ENCODE results near the gene KLHL24.

KLHL24 gene

DNA sequence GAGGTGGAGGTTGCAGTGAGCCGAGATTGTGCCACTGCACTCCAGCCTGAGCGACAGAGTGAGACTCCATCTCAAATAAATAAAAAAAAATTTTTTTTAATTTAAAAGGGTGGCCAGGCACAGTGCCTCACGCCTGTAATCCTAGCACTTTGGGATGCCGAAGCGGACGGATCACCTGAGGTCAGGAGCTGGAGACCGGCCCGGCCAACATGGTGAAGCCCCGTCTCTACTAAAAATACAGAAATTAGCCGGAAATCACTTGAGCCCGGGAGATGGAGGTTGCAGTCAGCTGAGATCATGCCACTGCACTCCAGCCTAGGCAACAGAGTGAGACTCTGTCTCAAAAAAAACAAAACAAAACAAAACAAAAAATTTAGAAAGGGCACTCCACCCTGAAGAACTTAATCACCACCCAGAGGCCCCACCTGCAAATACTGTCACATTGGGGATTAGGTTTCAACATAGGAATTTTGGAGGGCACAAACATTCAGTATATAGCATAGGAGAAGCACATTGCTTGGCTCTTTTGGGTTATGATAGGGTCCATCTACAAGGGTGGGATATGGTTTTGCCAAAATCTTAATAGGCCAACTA, 55.1 kb downstream of the KLHL24 start:
- no peak overlapping the region for H3K9ac ChIP-seq (ENCODE audit: low read length)
- H3K36me3 ChIP-seq (ENCODE audit: control insufficient read depth, insufficient read depth, low read length) = no peaks in the 10 kb centered on the region
- H3K4me3 ChIP-seq (ENCODE audit: low read length) = no peak overlapping the region
- no peak overlapping the region for H2AK5ac ChIP-seq (ENCODE audit: low read length)
- H3K56ac ChIP-seq (ENCODE audit: low read length) = no peak overlapping the region
- no peak overlapping the region for H3K18ac ChIP-seq (ENCODE audit: low read length)
- H3K4me2 ChIP-seq (ENCODE audit: low read length) = no peak overlapping the region
- no peak overlapping the region for H2BK120ac ChIP-seq (ENCODE audit: low read depth, low read length)
- H3K27me3 ChIP-seq (ENCODE audit: insufficient read depth, low read length, poor library complexity) = no peaks in the 10 kb centered on the region
- no peak overlapping the region for H2BK15ac ChIP-seq (replicated peaks; ENCODE audit: low read depth)
- no peak for DNase-seq
- no peaks in the 10 kb centered on the region for H3K79me2 ChIP-seq (ENCODE audit: control insufficient read depth, insufficient read depth, low read length)
- WGBS (ENCODE audit: extremely low coverage, insufficient coverage, low lambda C conversion rate) = no CpG with 5 or more reads among the region's 11 CpGs
- no peak overlapping the region for H4K8ac ChIP-seq (ENCODE audit: low read depth, low read length)
- no peak overlapping the region for H3K27ac ChIP-seq (ENCODE audit: low read depth, low read length)
- no peak overlapping the region for H2BK5ac ChIP-seq (ENCODE audit: low read length)
- H3K23ac ChIP-seq (ENCODE audit: low read length) = no peak overlapping the region
- H4K5ac ChIP-seq (ENCODE audit: low read length) = no peak overlapping the region
- no peak overlapping the region for H3K4ac ChIP-seq (ENCODE audit: low read depth, low read length)
- H3K79me1 ChIP-seq (ENCODE audit: low read length) = no peaks in the 10 kb centered on the region
- no peaks in the 10 kb centered on the region for H3K4me1 ChIP-seq (ENCODE audit: control insufficient read depth, low read depth, low read length)

DNA sequence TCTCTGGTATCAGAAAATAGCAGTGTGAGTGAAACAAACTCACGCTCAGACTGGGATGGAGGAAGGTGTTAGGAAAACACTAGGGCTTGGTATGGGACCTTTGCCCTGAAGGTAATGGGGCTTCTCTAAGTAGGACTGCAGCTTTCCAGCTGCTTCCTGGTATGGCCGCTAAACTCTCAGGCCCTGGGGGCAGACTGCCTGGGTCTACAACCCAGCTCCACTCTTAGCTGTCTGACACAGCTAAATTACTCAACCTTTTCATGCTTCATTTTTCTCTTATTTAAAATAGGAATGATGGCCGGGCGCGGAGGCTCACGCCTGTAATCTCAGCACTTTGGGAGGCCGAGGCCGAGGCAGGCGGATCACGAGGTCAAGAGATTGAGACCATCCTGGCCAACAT, 57.0 kb downstream of the KLHL24 start:
- no peak overlapping the region for H3K18ac ChIP-seq (ENCODE audit: low read length)
- H3K4me2 ChIP-seq (ENCODE audit: low read length) = no peak overlapping the region
- no peak overlapping the region for H2AK5ac ChIP-seq (ENCODE audit: low read length)
- no peak overlapping the region for H4K5ac ChIP-seq (ENCODE audit: low read length)
- WGBS (ENCODE audit: extremely low coverage, insufficient coverage, low lambda C conversion rate) = no CpG with 5 or more reads among the region's 10 CpGs
- no peak overlapping the region for H2BK120ac ChIP-seq (ENCODE audit: low read depth, low read length)
- no peaks in the 10 kb centered on the region for H3K27me3 ChIP-seq (ENCODE audit: insufficient read depth, low read length, poor library complexity)
- no peak overlapping the region for H2BK15ac ChIP-seq (replicated peaks; ENCODE audit: low read depth)
- no peak overlapping the region for H3K23ac ChIP-seq (ENCODE audit: low read length)
- H3K79me2 ChIP-seq (ENCODE audit: control insufficient read depth, insufficient read depth, low read length) = no peaks in the 10 kb centered on the region
- H3K79me1 ChIP-seq (ENCODE audit: low read length) = no peaks in the 10 kb centered on the region
- peak; percentile 40 for DNase-seq
- H3K4ac ChIP-seq (ENCODE audit: low read depth, low read length) = no peak overlapping the region
- H2BK5ac ChIP-seq (ENCODE audit: low read length) = no peak overlapping the region
- H3K56ac ChIP-seq (ENCODE audit: low read length) = no peak overlapping the region
- H3K9ac ChIP-seq (ENCODE audit: low read length) = no peak overlapping the region
- peaks cover 2% of the 10 kb centered on the region for H3K4me1 ChIP-seq (ENCODE audit: control insufficient read depth, low read depth, low read length)
- no peak overlapping the region for H3K4me3 ChIP-seq (ENCODE audit: low read length)
- H4K8ac ChIP-seq (ENCODE audit: low read depth, low read length) = no peak overlapping the region
- H3K36me3 ChIP-seq (ENCODE audit: control insufficient read depth, insufficient read depth, low read length) = no peaks in the 10 kb centered on the region
- H3K27ac ChIP-seq (ENCODE audit: low read depth, low read length) = no peak overlapping the region

DNA sequence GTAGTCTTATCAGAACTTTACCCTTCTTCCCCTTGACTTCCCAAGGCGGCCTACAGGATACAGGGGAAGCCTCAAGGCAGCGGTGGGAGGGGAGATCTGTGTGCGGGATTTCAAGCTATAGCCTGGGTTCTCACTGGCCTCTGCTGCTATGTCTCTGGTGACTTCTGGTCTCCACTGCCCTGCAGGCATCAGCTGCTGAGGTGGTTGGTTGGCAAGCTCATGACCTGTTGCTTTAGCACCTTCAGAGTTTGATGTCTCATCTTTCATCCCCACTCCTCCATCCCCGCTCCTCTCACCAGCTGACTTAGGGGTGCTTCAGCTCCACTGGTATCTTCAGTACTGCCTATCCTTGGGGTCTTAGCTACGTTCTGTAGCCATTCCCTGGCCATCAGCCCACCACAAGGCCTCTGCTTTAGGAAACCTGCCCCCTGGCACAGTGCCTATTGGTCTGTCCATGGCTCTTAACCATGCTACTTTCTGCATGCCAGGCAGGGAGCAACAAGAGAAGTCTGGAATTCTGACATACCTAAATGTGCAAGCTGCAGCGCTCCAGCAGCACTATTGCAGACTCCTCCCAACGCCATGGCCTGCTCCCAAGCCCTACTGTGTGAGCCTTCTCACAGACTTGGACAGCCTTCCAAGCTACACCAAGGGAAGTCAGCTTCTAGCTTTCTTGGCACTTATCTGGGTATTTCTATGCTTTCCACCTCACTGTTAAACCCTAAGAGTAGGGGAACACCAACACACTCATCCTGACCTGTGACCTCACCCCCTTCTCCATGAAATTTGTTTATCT, 60.3 kb downstream of the KLHL24 start:
- Histone ChIP-seq H3K56ac (ENCODE audit: low read length) (no peak overlapping the region), H3K4me3 (ENCODE audit: low read length) (no peak overlapping the region), H2BK120ac (ENCODE audit: low read depth, low read length) (no peak overlapping the region), H2AK5ac (ENCODE audit: low read length) (no peak overlapping the region), H3K27ac (ENCODE audit: low read depth, low read length) (no peak overlapping the region), H4K5ac (ENCODE audit: low read length) (no peak overlapping the region), H3K18ac (ENCODE audit: low read length) (no peak overlapping the region), H3K4me1 (ENCODE audit: control insufficient read depth, low read depth, low read length) (peaks cover 3% of the 10 kb centered on the region), H3K79me1 (ENCODE audit: low read length) (peaks cover 2% of the 10 kb centered on the region), H3K9ac (ENCODE audit: low read length) (no peak overlapping the region), H2BK5ac (ENCODE audit: low read length) (no peak overlapping the region), H3K23ac (ENCODE audit: low read length) (no peak overlapping the region), H3K27me3 (ENCODE audit: insufficient read depth, low read length, poor library complexity) (no peaks in the 10 kb centered on the region), H2BK15ac (replicated peaks; ENCODE audit: low read depth) (no peak overlapping the region), H3K79me2 (ENCODE audit: control insufficient read depth, insufficient read depth, low read length) (peaks cover 25% of the 10 kb centered on the region), H3K36me3 (ENCODE audit: control insufficient read depth, insufficient read depth, low read length) (no peaks in the 10 kb centered on the region), H3K4me2 (ENCODE audit: low read length) (no peak overlapping the region), H3K4ac (ENCODE audit: low read depth, low read length) (no peak overlapping the region), H4K8ac (ENCODE audit: low read depth, low read length) (no peak overlapping the region)
- DNase-seq = no peak
- no CpG with 5 or more reads among the region's 7 CpGs for WGBS (ENCODE audit: extremely low coverage, insufficient coverage, low lambda C conversion rate)

- Histone ChIP-seq H3K4me2 (ENCODE audit: low read length) (peak overlapping the region; percentile 48), H2AK5ac (ENCODE audit: low read length) (peak overlapping the region; percentile 37), H3K27ac (ENCODE audit: low read depth, low read length) (no peak overlapping the region), H3K56ac (ENCODE audit: low read length) (peak overlapping the region; percentile 70), H3K4ac (ENCODE audit: low read depth, low read length) (no peak overlapping the region), H3K18ac (ENCODE audit: low read length) (no peak overlapping the region), H3K9ac (ENCODE audit: low read length) (peak overlapping the region; percentile 38), H3K4me3 (ENCODE audit: low read length) (peak overlapping the region; percentile 30), H3K23ac (ENCODE audit: low read length) (no peak overlapping the region), H2BK15ac (replicated peaks; ENCODE audit: low read depth) (no peak overlapping the region), H3K27me3 (ENCODE audit: insufficient read depth, low read length, poor library complexity) (no peaks in the 10 kb centered on the region), H4K8ac (ENCODE audit: low read depth, low read length) (peak overlapping the region; percentile 7), H3K4me1 (ENCODE audit: control insufficient read depth, low read depth, low read length) (peaks cover 3% of the 10 kb centered on the region), H4K5ac (ENCODE audit: low read length) (peak overlapping the region; percentile 87), H3K36me3 (ENCODE audit: control insufficient read depth, insufficient read depth, low read length) (no peaks in the 10 kb centered on the region), H2BK5ac (ENCODE audit: low read length) (no peak overlapping the region), H3K79me1 (ENCODE audit: low read length) (peaks cover 3% of the 10 kb centered on the region), H3K79me2 (ENCODE audit: control insufficient read depth, insufficient read depth, low read length) (peaks cover 38% of the 10 kb centered on the region), H2BK120ac (ENCODE audit: low read depth, low read length) (no peak overlapping the region)
- WGBS (ENCODE audit: extremely low coverage, insufficient coverage, low lambda C conversion rate) = no CpG with 5 or more reads among the region's 4 CpGs
- DNase-seq = no peak
These were observed 61.7 kb downstream of the KLHL24 start for GRCh38 chr3:183697123-183697609.

DNA sequence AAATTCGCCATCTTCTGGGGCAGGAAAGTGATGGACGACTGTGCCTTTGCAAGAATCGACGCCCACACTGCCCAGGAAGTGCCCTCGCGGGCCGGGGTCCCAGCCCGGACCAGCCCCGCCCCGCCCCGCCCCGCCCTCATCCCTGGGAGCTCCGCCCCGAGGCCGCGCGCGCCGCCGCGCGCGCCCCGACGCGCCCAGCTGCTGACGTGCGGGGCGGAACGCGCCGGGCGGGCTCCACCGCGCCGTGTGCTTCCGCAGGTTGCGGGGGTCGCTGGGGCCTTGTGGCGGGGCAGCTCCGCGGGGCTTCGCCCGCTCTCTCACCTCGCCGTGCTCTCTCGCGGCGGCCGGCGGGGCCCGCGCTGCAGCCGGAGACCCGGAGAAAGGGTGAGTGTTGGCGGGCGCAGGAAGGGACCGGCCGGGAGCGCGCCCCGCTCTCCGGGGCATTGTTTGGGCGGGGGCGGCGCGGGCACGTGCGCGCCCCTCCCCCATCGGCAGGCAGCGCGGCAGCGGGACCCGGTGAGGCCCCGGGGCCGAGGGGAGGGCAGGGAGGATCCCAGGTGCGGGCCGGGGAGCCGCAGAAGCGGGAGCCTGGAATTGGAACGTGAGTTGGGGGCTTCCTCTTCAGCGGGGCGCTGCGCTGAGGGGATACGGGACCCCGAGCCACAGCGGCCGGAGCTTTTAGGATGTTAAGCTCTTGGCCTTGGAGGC, 62.3 kb downstream of the KLHL24 start, which contains the start of gene YEATS2:
YEATS2 (plus strand) TSS at position 188 of the 708 bp plus-strand sequence. CDS start 17,366 bp downstream, outside the sequence.
- H3K36me3 ChIP-seq (ENCODE audit: control insufficient read depth, insufficient read depth, low read length) = no peaks in the 10 kb centered on the region
- no peak within 1 kb of the TSS for H2BK15ac ChIP-seq (replicated peaks; ENCODE audit: low read depth)
- H3K27me3 ChIP-seq (ENCODE audit: insufficient read depth, low read length, poor library complexity) = no peaks in the 10 kb centered on the region
- H4K5ac ChIP-seq (ENCODE audit: low read length) = peak within 1 kb of the TSS; percentile 87
- H2BK5ac ChIP-seq (ENCODE audit: low read length) = peak within 1 kb of the TSS; percentile 72
- no peak within 1 kb of the TSS for H3K23ac ChIP-seq (ENCODE audit: low read length)
- peaks cover 3% of the 10 kb centered on the region for H3K79me1 ChIP-seq (ENCODE audit: low read length)
- peak within 1 kb of the TSS; percentile 7 for H4K8ac ChIP-seq (ENCODE audit: low read depth, low read length)
- peak within 1 kb of the TSS; percentile 86 for H3K4ac ChIP-seq (ENCODE audit: low read depth, low read length)
- peak within 1 kb of the TSS; percentile 47 for H3K27ac ChIP-seq (ENCODE audit: low read depth, low read length)
- peak; percentile 83 for DNase-seq
- H2AK5ac ChIP-seq (ENCODE audit: low read length) = peak within 1 kb of the TSS; percentile 37
- peaks cover 44% of the 10 kb centered on the region for H3K79me2 ChIP-seq (ENCODE audit: control insufficient read depth, insufficient read depth, low read length)
- peak within 1 kb of the TSS; percentile 30 for H3K4me3 ChIP-seq (ENCODE audit: low read length)
- peaks cover 3% of the 10 kb centered on the region for H3K4me1 ChIP-seq (ENCODE audit: control insufficient read depth, low read depth, low read length)
- peak within 1 kb of the TSS; percentile 85 for H3K56ac ChIP-seq (ENCODE audit: low read length)
- peak within 1 kb of the TSS; percentile 85 for H3K4me2 ChIP-seq (ENCODE audit: low read length)
- peak within 1 kb of the TSS; percentile 99 for H3K18ac ChIP-seq (ENCODE audit: low read length)
- WGBS (ENCODE audit: extremely low coverage, insufficient coverage, low lambda C conversion rate) = no CpG with 5 or more reads among the region's 89 CpGs
- peak within 1 kb of the TSS; percentile 68 for H2BK120ac ChIP-seq (ENCODE audit: low read depth, low read length)
- peak within 1 kb of the TSS; percentile 74 for H3K9ac ChIP-seq (ENCODE audit: low read length)
